ENCODE data around the gene ATR.
"Not testable (repeated sequence)": the region's sequence is repeated elsewhere in the genome, so short reads cannot be mapped to it uniquely, and the experiment has no call there.

Gene ATR

DNA sequence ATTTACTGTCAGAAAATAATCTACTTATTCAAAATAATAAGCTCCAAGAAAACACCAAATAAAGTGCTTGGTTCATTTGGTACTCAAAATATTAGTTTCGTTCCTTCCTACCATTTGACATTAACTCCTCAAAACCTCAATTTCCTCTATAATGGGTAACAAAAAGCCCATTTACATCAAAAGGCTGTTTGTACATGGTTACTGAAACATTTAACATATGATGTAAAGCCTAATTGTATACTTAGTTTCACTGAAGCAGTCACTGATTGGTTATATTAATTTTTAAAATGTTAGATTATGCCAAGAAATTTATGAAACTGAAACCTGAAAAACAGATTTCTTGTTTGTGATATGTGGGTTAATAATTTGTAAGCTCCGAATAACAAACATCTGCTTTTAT, 145.4 kb downstream of the ATR start:
- H3K4me3 Mint-ChIP-seq = no peak overlapping the region
- H3K27ac Mint-ChIP-seq = no peak overlapping the region
- peaks cover 44% of the 10 kb centered on the region for H3K36me3 Mint-ChIP-seq (ENCODE audit: low read depth)
- H3K27me3 Mint-ChIP-seq = no peaks in the 10 kb centered on the region
- peaks cover 32% of the 10 kb centered on the region for H3K4me1 Mint-ChIP-seq (ENCODE audit: low read depth)
- no peaks in the 10 kb centered on the region for H3K9me3 Mint-ChIP-seq

DNA sequence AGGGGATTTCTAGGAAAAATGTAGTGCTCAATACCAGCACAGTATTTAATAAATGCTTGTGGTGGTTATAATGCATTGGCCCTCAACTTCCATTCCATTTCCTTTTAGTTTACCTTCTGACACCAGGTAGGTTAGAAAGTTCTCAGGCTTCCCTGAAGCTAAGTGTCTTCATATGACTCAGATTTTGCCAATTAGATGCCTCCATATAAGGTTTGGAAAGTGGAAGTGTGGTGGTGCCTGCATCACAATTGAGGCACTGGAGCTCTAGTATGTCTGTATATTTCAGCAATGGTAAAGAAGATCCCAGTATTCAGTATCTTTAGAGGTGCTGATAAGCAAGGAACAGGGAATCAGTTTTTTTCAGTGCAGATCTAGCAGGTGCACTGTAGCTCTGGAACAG, 149.0 kb downstream of the ATR start:
- peaks cover 43% of the 10 kb centered on the region for H3K36me3 Mint-ChIP-seq (ENCODE audit: low read depth)
- H3K4me3 Mint-ChIP-seq = no peak overlapping the region
- H3K27me3 Mint-ChIP-seq = no peaks in the 10 kb centered on the region
- H3K4me1 Mint-ChIP-seq (ENCODE audit: low read depth) = peaks cover 21% of the 10 kb centered on the region
- no peaks in the 10 kb centered on the region for H3K9me3 Mint-ChIP-seq
- H3K27ac Mint-ChIP-seq = no peak overlapping the region

DNA sequence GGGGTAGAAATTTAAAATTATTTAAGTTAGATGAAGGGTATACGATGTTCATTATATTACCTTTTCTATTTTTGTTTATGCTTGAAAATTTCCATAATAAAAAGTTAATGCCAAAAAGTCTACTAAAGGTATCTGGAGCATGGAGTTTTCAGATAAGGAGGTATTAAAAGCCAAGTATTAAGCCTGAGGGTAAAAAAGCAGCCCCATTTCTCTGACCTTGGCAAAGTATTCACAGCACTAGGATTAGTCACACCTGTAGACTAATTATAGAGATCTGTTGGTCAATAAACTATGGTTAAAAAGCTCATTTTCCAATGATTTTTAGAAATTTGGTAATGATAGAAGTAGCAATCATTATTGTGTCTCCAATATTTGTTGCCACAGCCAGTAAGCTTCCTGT, 153.8 kb downstream of the ATR start:
- H3K4me3 Mint-ChIP-seq = no peak overlapping the region
- no peaks in the 10 kb centered on the region for H3K27me3 Mint-ChIP-seq
- H3K36me3 Mint-ChIP-seq (ENCODE audit: low read depth) = peaks cover 46% of the 10 kb centered on the region
- no peaks in the 10 kb centered on the region for H3K9me3 Mint-ChIP-seq
- peaks cover 9% of the 10 kb centered on the region for H3K4me1 Mint-ChIP-seq (ENCODE audit: low read depth)
- no peak overlapping the region for H3K27ac Mint-ChIP-seq

DNA sequence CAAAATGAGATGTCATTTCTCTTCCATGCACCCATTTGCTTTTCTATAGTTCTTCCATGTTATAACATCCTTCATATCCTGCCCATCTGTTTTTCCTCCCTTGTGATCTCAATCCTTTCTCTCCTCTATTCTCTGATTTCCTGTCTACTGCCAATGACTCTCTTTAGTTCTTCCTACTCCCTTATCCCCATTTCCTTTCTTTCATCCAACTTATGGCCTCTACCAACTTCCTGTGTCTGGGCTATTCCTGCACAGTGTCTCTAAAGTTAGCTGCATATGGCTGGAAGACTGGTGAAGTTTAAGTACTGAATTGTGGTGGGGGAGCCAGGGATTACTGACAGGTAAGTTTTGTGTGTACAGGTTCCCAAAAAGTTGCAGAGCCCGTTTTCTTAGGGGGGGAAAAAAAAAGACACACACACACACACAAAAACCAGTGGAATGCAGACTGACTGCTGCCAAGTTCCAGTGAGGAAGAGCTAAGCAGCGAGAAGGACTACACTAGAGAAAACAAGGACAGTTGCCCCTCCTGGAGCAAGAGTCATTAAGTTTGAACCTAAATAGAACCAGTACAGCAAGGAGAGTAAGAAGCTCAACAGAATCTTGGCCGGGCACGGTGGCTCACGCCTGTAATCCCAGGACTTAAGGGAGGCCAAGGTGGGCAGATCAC, 159.5 kb downstream of the ATR start:
- Mint-ChIP-seq H3K36me3 (ENCODE audit: low read depth) (peaks cover 55% of the 10 kb centered on the region), H3K27me3 (no peaks in the 10 kb centered on the region), H3K27ac (peak overlapping the region; percentile 36), H3K4me1 (ENCODE audit: low read depth) (no peaks in the 10 kb centered on the region), H3K9me3 (no peaks in the 10 kb centered on the region), H3K4me3 (no peak overlapping the region)

DNA sequence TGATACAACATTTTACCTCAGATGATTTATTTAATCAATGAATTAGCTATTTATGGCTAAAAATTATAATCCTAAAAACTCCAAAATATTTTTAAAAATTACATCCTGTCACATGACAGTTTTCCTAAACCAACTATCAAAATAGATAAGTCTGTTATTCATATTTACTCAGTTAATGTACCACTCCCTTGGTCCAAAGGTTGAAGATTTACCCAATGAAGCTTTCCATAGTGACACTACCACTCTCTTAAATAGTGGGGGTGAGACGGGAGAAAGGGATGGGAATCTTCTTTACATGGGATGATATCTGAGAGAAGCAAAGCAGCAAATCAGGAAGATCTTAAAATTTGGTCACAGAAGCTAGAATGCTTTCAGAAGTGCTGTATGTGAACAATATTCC, 161.2 kb downstream of the ATR start:
- Mint-ChIP-seq H3K27ac (no peak overlapping the region), H3K4me1 (ENCODE audit: low read depth) (no peaks in the 10 kb centered on the region), H3K4me3 (no peak overlapping the region), H3K9me3 (no peaks in the 10 kb centered on the region), H3K27me3 (no peaks in the 10 kb centered on the region), H3K36me3 (ENCODE audit: low read depth) (peaks cover 57% of the 10 kb centered on the region)

DNA sequence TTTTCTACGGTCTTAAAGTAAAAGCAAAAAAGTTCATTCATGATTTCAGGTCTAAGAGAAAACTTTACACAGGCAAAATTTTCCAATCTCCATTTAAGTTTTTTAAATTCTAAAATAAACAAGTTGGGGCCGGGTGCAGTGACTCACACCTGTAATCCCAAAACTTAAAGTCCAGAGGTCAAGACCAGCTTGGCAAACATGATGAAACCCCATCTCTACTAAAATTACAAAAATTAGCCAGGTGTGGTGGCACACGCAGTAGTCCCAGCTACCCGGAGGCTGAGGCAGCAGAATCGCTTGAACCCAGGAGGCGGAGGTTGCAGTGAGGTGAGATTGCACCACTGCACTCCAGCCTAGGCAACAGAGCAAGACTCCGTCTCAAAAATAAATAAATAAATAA, 178.0 kb downstream of the ATR start:
- not testable (repeated sequence) for H3K4me1 Mint-ChIP-seq (ENCODE audit: low read depth); H3K9me3 Mint-ChIP-seq; H3K4me3 Mint-ChIP-seq; H3K27ac Mint-ChIP-seq; H3K27me3 Mint-ChIP-seq
- H3K36me3 Mint-ChIP-seq (ENCODE audit: low read depth) = peaks cover 63% of the 10 kb centered on the region

Measured in stimulated activated naive CD8-positive, alpha-beta T cell treated with anti-CD3 and anti-CD28 coated beads, Interleukin-15, Interleukin-2, amounts not matched to agents 100 ng/mL and 50 ng/mL, for 24 hours (primary cell).